Rectal smooth muscle tissue (tissue), 1 donor: Measurements from ENCODE around the gene KNOP1.
A peak's percentile ranks its signal among the peaks of the same experiment; 100 is the strongest.

Experiments used
- H3K27ac ChIP-seq: one replicate; pipeline ENCODE4 v1.7.0; 2013; ENCODE audit warnings: low read depth, low read length, inconsistent platforms
- H3K27me3 ChIP-seq: one replicate; pipeline ENCODE4 v1.7.0; 2013; ENCODE audit warnings: low read length; ENCODE audit not compliant: control insufficient read depth, insufficient read depth
- H3K36me3 ChIP-seq: one replicate; pipeline ENCODE4 v1.7.0; 2013; ENCODE audit warnings: low read length; ENCODE audit not compliant: control insufficient read depth, insufficient read depth
- H3K4me1 ChIP-seq: one replicate; pipeline ENCODE4 v1.7.0; 2013; ENCODE audit warnings: low read length; ENCODE audit not compliant: control insufficient read depth, insufficient read depth
- H3K4me3 ChIP-seq: one replicate; pipeline ENCODE4 v1.7.0; 2013; ENCODE audit warnings: low read length
- H3K9ac ChIP-seq: one replicate; pipeline ENCODE4 v1.7.0; 2013; ENCODE audit warnings: low read length

KNOP1 gene

GRCh38 chr16:19699472-19699871 is 18.6 kb downstream of the KNOP1 start:
- no peak overlapping the region for H3K27ac ChIP-seq
- H3K4me1 ChIP-seq: peaks cover 7% of the 10 kb centered on the region
- peaks cover 11% of the 10 kb centered on the region for H3K36me3 ChIP-seq

GRCh38 chr16:19698480-19699465 is 19.3 kb downstream of the KNOP1 start:
- Histone ChIP-seq H3K27me3 (no peaks in the 10 kb centered on the region), H3K27ac (no peak overlapping the region), H3K4me1 (peaks cover 7% of the 10 kb centered on the region), H3K9ac (no peak overlapping the region), H3K36me3 (peaks cover 10% of the 10 kb centered on the region), H3K4me3 (no peak overlapping the region)

More at GRCh38 chr16:19699472-19699871, 18.6 kb downstream of the KNOP1 start:
- Histone ChIP-seq H3K9ac (no peak overlapping the region), H3K27me3 (no peaks in the 10 kb centered on the region), H3K4me3 (no peak overlapping the region)

- peaks cover 7% of the 10 kb centered on the region for H3K4me1 ChIP-seq
- H3K27me3 ChIP-seq: no peaks in the 10 kb centered on the region
- H3K36me3 ChIP-seq: peaks cover 7% of the 10 kb centered on the region
- no peak overlapping the region for H3K4me3 ChIP-seq
- no peak overlapping the region for H3K9ac ChIP-seq
- H3K27ac ChIP-seq: no peak overlapping the region
Measured at GRCh38 chr16:19697756-19698318, 20.2 kb downstream of the KNOP1 start.

GRCh38 chr16:19696961-19697360 is 21.1 kb downstream of the KNOP1 start:
- H3K4me3 ChIP-seq: no peak overlapping the region
- H3K9ac ChIP-seq: no peak overlapping the region
- H3K27ac ChIP-seq: peak overlapping the region; percentile 50
- peaks cover 7% of the 10 kb centered on the region for H3K4me1 ChIP-seq
- H3K27me3 ChIP-seq: no peaks in the 10 kb centered on the region
- H3K36me3 ChIP-seq: peaks cover 9% of the 10 kb centered on the region

GRCh38 chr16:19696328-19696727 is 21.7 kb downstream of the KNOP1 start:
- Histone ChIP-seq H3K27ac (peak overlapping the region; percentile 50), H3K4me1 (peaks cover 7% of the 10 kb centered on the region), H3K4me3 (no peak overlapping the region), H3K27me3 (no peaks in the 10 kb centered on the region), H3K36me3 (peaks cover 12% of the 10 kb centered on the region), H3K9ac (no peak overlapping the region)

- no peak overlapping the region for H3K4me3 ChIP-seq
- H3K9ac ChIP-seq: no peak overlapping the region
- peaks cover 7% of the 10 kb centered on the region for H3K4me1 ChIP-seq
- no peaks in the 10 kb centered on the region for H3K27me3 ChIP-seq
- no peak overlapping the region for H3K27ac ChIP-seq
- H3K36me3 ChIP-seq: peaks cover 16% of the 10 kb centered on the region
Measured at GRCh38 chr16:19694989-19695388, 23.0 kb downstream of the KNOP1 start.

GRCh38 chr16:19691161-19691711 is 26.8 kb downstream of the KNOP1 start:
- H3K27me3 ChIP-seq: no peaks in the 10 kb centered on the region
- H3K4me3 ChIP-seq: no peak overlapping the region
- peaks cover 3% of the 10 kb centered on the region for H3K4me1 ChIP-seq
- H3K9ac ChIP-seq: no peak overlapping the region
- H3K27ac ChIP-seq: no peak overlapping the region
- peaks cover 15% of the 10 kb centered on the region for H3K36me3 ChIP-seq

- no peak overlapping the region for H3K4me3 ChIP-seq
- no peak overlapping the region for H3K27ac ChIP-seq
- no peaks in the 10 kb centered on the region for H3K4me1 ChIP-seq
- no peaks in the 10 kb centered on the region for H3K27me3 ChIP-seq
- H3K36me3 ChIP-seq: peaks cover 15% of the 10 kb centered on the region
- no peak overlapping the region for H3K9ac ChIP-seq
Measured at GRCh38 chr16:19690196-19690595, 27.8 kb downstream of the KNOP1 start.

GRCh38 chr16:19689342-19689741 is 28.7 kb downstream of the KNOP1 start:
- Histone ChIP-seq H3K27ac (no peak overlapping the region), H3K36me3 (peaks cover 17% of the 10 kb centered on the region), H3K4me3 (no peak overlapping the region), H3K27me3 (no peaks in the 10 kb centered on the region), H3K4me1 (no peaks in the 10 kb centered on the region), H3K9ac (no peak overlapping the region)

- H3K36me3 ChIP-seq: peaks cover 23% of the 10 kb centered on the region
Measured at GRCh38 chr16:19688396-19689024, 29.5 kb downstream of the KNOP1 start.

GRCh38 chr16:19687279-19687678 is 30.7 kb downstream of the KNOP1 start:
- no peak overlapping the region for H3K27ac ChIP-seq
- no peak overlapping the region for H3K4me3 ChIP-seq
- no peak overlapping the region for H3K9ac ChIP-seq
- H3K27me3 ChIP-seq: no peaks in the 10 kb centered on the region
- no peaks in the 10 kb centered on the region for H3K4me1 ChIP-seq
- H3K36me3 ChIP-seq: peaks cover 26% of the 10 kb centered on the region

More at GRCh38 chr16:19688396-19689024, 29.5 kb downstream of the KNOP1 start:
- Histone ChIP-seq H3K4me3 (no peak overlapping the region), H3K4me1 (no peaks in the 10 kb centered on the region), H3K9ac (no peak overlapping the region), H3K27me3 (no peaks in the 10 kb centered on the region), H3K27ac (no peak overlapping the region)

- no peaks in the 10 kb centered on the region for H3K4me1 ChIP-seq
- H3K27me3 ChIP-seq: no peaks in the 10 kb centered on the region
- H3K9ac ChIP-seq: no peak overlapping the region
- no peak overlapping the region for H3K27ac ChIP-seq
- H3K4me3 ChIP-seq: no peak overlapping the region
- peaks cover 20% of the 10 kb centered on the region for H3K36me3 ChIP-seq
Measured at GRCh38 chr16:19685176-19685575, 32.9 kb downstream of the KNOP1 start.
